OCI-LY7 (cell line): Measurements from ENCODE around the gene UGDH. TPM values are rescaled to one million over a fixed set of nuclear protein-coding genes. Genes with fewer than 3 reads are reported as not detected.

Experiments
- BruUV-seq: library from RNA; stranded (reverse); fragments of 400-500 nt; replicated peaks from 2 replicates; lab custom pipeline; 2021; lab: Mats Ljungman, UMichigan
- CTCF ChIA-PET: fragments of 300-600 bp; sonication (Branson Sonifier 250); formaldehyde crosslinking; loops from one replicate; lab custom pipeline; 2022; ENCODE audit warnings: antibody characterized with exemption; ENCODE audit not compliant: unreplicated experiment; lab: Charles Lee
- POLR2A ChIA-PET: fragments of 300-600 bp; sonication (Branson Sonifier 250); formaldehyde crosslinking; loops from one replicate; lab custom pipeline; 2022; ENCODE audit warnings: antibody characterized with exemption; lab: Charles Lee
- DNase-seq: peaks from one replicate; pipeline ENCODE4 v3.0.0-alpha.2; 2015; ENCODE audit warnings: low spot score
- H2AFZ ChIP-seq: fragments of 200-600 bp; sonication (generic), shearing (Covaris generic); 2 replicates; pipeline ENCODE4 v1.6.1; 2014; ENCODE audit warnings: mild to moderate bottlenecking, antibody characterized with exemption, low read length, moderate library complexity
- H3K27ac ChIP-seq: fragments of 200-600 bp; sonication (generic); 2 replicates; pipeline ENCODE4 v1.5.1; 2014; ENCODE audit warnings: mixed run types, low read depth, mild to moderate bottlenecking, moderate library complexity, low read length, inconsistent platforms; ENCODE audit not compliant: poor library complexity, severe bottlenecking
- H3K36me3 ChIP-seq: fragments of 200-600 bp; sonication (generic); 2 replicates; pipeline ENCODE4 v1.6.1; 2014; ENCODE audit warnings: mild to moderate bottlenecking, antibody characterized with exemption, low read length, moderate library complexity, mixed read lengths; ENCODE audit not compliant: insufficient read depth
- H3K4me1 ChIP-seq: fragments of 200-600 bp; sonication (generic); 2 replicates; pipeline ENCODE4 v1.5.1; 2014; ENCODE audit warnings: mild to moderate bottlenecking, low read length; ENCODE audit not compliant: insufficient read depth, poor library complexity, severe bottlenecking
- H3K4me2 ChIP-seq: fragments of 200-600 bp; sonication (generic); 2 replicates; pipeline ENCODE4 v1.6.1; 2014; ENCODE audit warnings: mild to moderate bottlenecking, low read length
- H3K4me3 ChIP-seq: fragments of 200-600 bp; sonication (generic); 2 replicates; pipeline ENCODE4 v1.5.1; 2014; ENCODE audit warnings: mild to moderate bottlenecking, low read depth, low read length; ENCODE audit not compliant: poor library complexity, severe bottlenecking
- H3K79me2 ChIP-seq: fragments of 200-600 bp; sonication (generic); 2 replicates; pipeline ENCODE4 v1.6.1; 2016; ENCODE audit warnings: low read depth, mild to moderate bottlenecking, low read length, moderate library complexity, mixed read lengths; ENCODE audit not compliant: insufficient read depth
- H3K9me2 ChIP-seq: fragments of 200-600 bp; sonication (generic); 2 replicates; pipeline ENCODE4 v1.6.1; 2016; ENCODE audit warnings: mild to moderate bottlenecking, low read length, mixed read lengths; ENCODE audit not compliant: insufficient read depth
- H3K9me3 ChIP-seq: fragments of 200-600 bp; sonication (generic); 2 replicates; pipeline ENCODE4 v1.6.1; 2014; ENCODE audit warnings: mild to moderate bottlenecking, mixed run types, low read length, mixed read lengths
- H4K20me1 ChIP-seq: fragments of 200-600 bp; sonication (generic); 2 replicates; pipeline ENCODE4 v1.6.1; 2014; ENCODE audit warnings: mild to moderate bottlenecking, antibody characterized with exemption, low read length, moderate library complexity, mixed read lengths; ENCODE audit not compliant: insufficient read depth
- CTCF ChIP-seq: fragments of 200-600 bp; sonication (generic); conservative IDR thresholded peaks from 2 replicates; pipeline ENCODE4 v1.5.1; 2014; ENCODE audit warnings: mild to moderate bottlenecking, antibody characterized with exemption, low read length, moderate library complexity, mixed read lengths
- EZH2phosphoT487 ChIP-seq: fragments of 200-600 bp; sonication (generic); IDR thresholded peaks from 2 replicates; pipeline ENCODE4 v1.6.1; 2018; ENCODE audit warnings: low read depth, borderline replicate concordance, mild to moderate bottlenecking, mixed run types, antibody characterized with exemption, low read length, moderate library complexity, mixed read lengths
- intact Hi-C: fragments of 100-400 bp; cut with micrococcal nuclease; formaldehyde crosslinking; loops from one replicate; pipeline ENCODE4 v1.10.0; 2022; ENCODE audit not compliant: unreplicated experiment
- total RNA-seq, 2 experiments: library from RNA; depleted of rRNA in 1 of 2; stranded (reverse); fragments of >200 nt in 1 of 2; shearing (Covaris generic) in 1 of 2; gene quantifications; 2 replicates each; pipeline ENCODE4 v1.2.3, GENCODE V29; 2014 to 2022

The UGDH gene
- total RNA-seq, 2 experiments from 2014 or later, result 8.1 to 33.6 TPM

- Histone ChIP-seq H2AFZ (no peak overlapping the region), H3K4me2 (no peak overlapping the region)
Observed at GRCh38 chr4:39486221-39486804, 40.9 kb downstream of the UGDH start.

GRCh38 chr4:39484582-39485272 is 42.5 kb downstream of the UGDH start:
- Histone ChIP-seq H3K9me3 (no peaks in the 10 kb centered on the region), H3K79me2 (no peaks in the 10 kb centered on the region), H2AFZ (no peak overlapping the region), H3K36me3 (no peaks in the 10 kb centered on the region), H3K27ac (no peak overlapping the region), H3K4me2 (no peak overlapping the region), H4K20me1 (no peaks in the 10 kb centered on the region), H3K4me1 (no peaks in the 10 kb centered on the region), H3K9me2 (no peaks in the 10 kb centered on the region), H3K4me3 (no peak overlapping the region)
- ChIA-PET POLR2A (no interaction called here), CTCF (no interaction called here)
- BruUV-seq, result no TSS peak
- no peak for TF ChIP-seq EZH2phosphoT487
- TF ChIP-seq CTCF, result no peak
- DNase-seq, result no peak
- intact Hi-C loops, result loop anchor here (5.0 kb wide), 1 partner anchor 103 kb away; no protein-coding TSS in a partner anchor

More at GRCh38 chr4:39486221-39486804, 40.9 kb downstream of the UGDH start:
- H3K79me2 ChIP-seq, result no peaks in the 10 kb centered on the region
- TF ChIP-seq CTCF (no peak), EZH2phosphoT487 (no peak)
- no peak overlapping the region for H3K27ac ChIP-seq
- H3K9me2 ChIP-seq, result no peaks in the 10 kb centered on the region
- no peak for DNase-seq
- no peaks in the 10 kb centered on the region for H3K4me1 ChIP-seq
- ChIA-PET CTCF (no interaction called here), POLR2A (no interaction called here)
- no peak overlapping the region for H3K4me3 ChIP-seq
- intact Hi-C loops, result no loop called here
- H3K36me3 ChIP-seq, result no peaks in the 10 kb centered on the region
- no TSS peak for BruUV-seq
- no peaks in the 10 kb centered on the region for H3K9me3 ChIP-seq
- no peaks in the 10 kb centered on the region for H4K20me1 ChIP-seq
